ENCODE data around the gene DISC1.
"Not testable (repeated sequence)": the region's sequence is repeated elsewhere in the genome, so short reads cannot be mapped to it uniquely, and the experiment has no call there.

Gene DISC1

GRCh38 chr1:231731268-231731667, 104.7 kb downstream of the DISC1 start:
- no peak for DNase-seq (ENCODE audit: low read depth)

GRCh38 chr1:231733063-231733462, 106.5 kb downstream of the DISC1 start:
- DNase-seq (ENCODE audit: low read depth) = no peak

GRCh38 chr1:231733672-231734071, 107.1 kb downstream of the DISC1 start:
- DNase-seq (ENCODE audit: low read depth) = no peak

- no peak for DNase-seq (ENCODE audit: low read depth)
These were observed 107.8 kb downstream of the DISC1 start for GRCh38 chr1:231734417-231734816.

GRCh38 chr1:231735411-231735810, 108.8 kb downstream of the DISC1 start:
- DNase-seq (ENCODE audit: low read depth) = no peak

GRCh38 chr1:231735941-231736340, 109.4 kb downstream of the DISC1 start:
- DNase-seq (ENCODE audit: low read depth) = no peak

- no peak for DNase-seq (ENCODE audit: low read depth)
These were observed 109.9 kb downstream of the DISC1 start for GRCh38 chr1:231736464-231736863.

- no peak for DNase-seq (ENCODE audit: low read depth)
These were observed 112.0 kb downstream of the DISC1 start for GRCh38 chr1:231738554-231738953.

GRCh38 chr1:231743966-231744365, 117.4 kb downstream of the DISC1 start:
- DNase-seq (ENCODE audit: low read depth) = no peak

GRCh38 chr1:231748760-231749415, 122.3 kb downstream of the DISC1 start:
- no peak for DNase-seq (ENCODE audit: low read depth)

- no peak for DNase-seq (ENCODE audit: low read depth)
These were observed 123.7 kb downstream of the DISC1 start for GRCh38 chr1:231750296-231750695.

- DNase-seq (ENCODE audit: low read depth) = no peak
These were observed 124.3 kb downstream of the DISC1 start for GRCh38 chr1:231750818-231751362.

- no peak for DNase-seq (ENCODE audit: low read depth)
These were observed 124.8 kb downstream of the DISC1 start for GRCh38 chr1:231751415-231751814.

GRCh38 chr1:231753313-231753712, 126.7 kb downstream of the DISC1 start:
- no peak for DNase-seq (ENCODE audit: low read depth)

- no peak for DNase-seq (ENCODE audit: low read depth)
These were observed 130.5 kb downstream of the DISC1 start for GRCh38 chr1:231757101-231757404.

GRCh38 chr1:231757759-231758158, 131.2 kb downstream of the DISC1 start:
- DNase-seq (ENCODE audit: low read depth) = no peak

GRCh38 chr1:231761252-231761651, 134.7 kb downstream of the DISC1 start:
- no peak for DNase-seq (ENCODE audit: low read depth)

GRCh38 chr1:231761747-231762541, 135.4 kb downstream of the DISC1 start:
- no peak for DNase-seq (ENCODE audit: low read depth)

- DNase-seq (ENCODE audit: low read depth) = no peak
These were observed 136.9 kb downstream of the DISC1 start for GRCh38 chr1:231763456-231763855.

- not testable (repeated sequence) for DNase-seq (ENCODE audit: low read depth)
These were observed 139.2 kb downstream of the DISC1 start for GRCh38 chr1:231765825-231766224.

- no peak for DNase-seq (ENCODE audit: low read depth)
These were observed 140.9 kb downstream of the DISC1 start for GRCh38 chr1:231767471-231767870.

GRCh38 chr1:231768416-231768815, 141.8 kb downstream of the DISC1 start:
- DNase-seq (ENCODE audit: low read depth) = no peak

- DNase-seq (ENCODE audit: low read depth) = no peak
These were observed 144.1 kb downstream of the DISC1 start for GRCh38 chr1:231770506-231771175.
